ENCODE data around the gene UQCR11. TPM values are rescaled to one million over a fixed set of nuclear protein-coding genes. Genes with fewer than 3 reads are reported as not detected.
"Not testable (repeated sequence)": the region's sequence is repeated elsewhere in the genome, so short reads cannot be mapped to it uniquely, and the experiment has no call there.

UQCR11 gene
- total and polyA plus RNA-seq, 2 donors (not counting 3 experiments of a cell fraction or from before 2014, with no cell fraction given), result 165 to 210 TPM

GRCh38 chr19:1644070-1644469, 38.8 kb upstream of the UQCR11 start:
- no TSS peak for BruUV-seq (replicated peaks)
- peaks cover 33% of the 10 kb centered on the region for H3K79me2 ChIP-seq (ENCODE audit: control insufficient read depth, insufficient read depth, low read length)
- no peak overlapping the region for H3K4me2 ChIP-seq (ENCODE audit: insufficient read depth, low read length)
- TF ChIP-seq POLR2AphosphoS5 (IDR thresholded peaks at IDR 0.05; ENCODE audit: insufficient read depth, low read depth, low read length) (no peak), JUN (IDR thresholded peaks at IDR 0.05; ENCODE audit: borderline replicate concordance, insufficient read depth, insufficient read length, low read depth) (no peak), GATA2 (IDR thresholded peaks at IDR 0.05; ENCODE audit: insufficient read depth, insufficient read length, low read depth, low read length) (no peak), EZH2 (IDR thresholded peaks at IDR 0.05; ENCODE audit: borderline replicate concordance, low read depth, low read length, severe bottlenecking) (no peak), POLR2A (IDR thresholded peaks at IDR 0.05; ENCODE audit: low read depth, low read length) (no peak), MYC (IDR thresholded peaks at IDR 0.05; ENCODE audit: low read depth, low read length) (no peak), MAX (IDR thresholded peaks at IDR 0.05; ENCODE audit: insufficient read depth, insufficient read length) (no peak), FOS (IDR thresholded peaks at IDR 0.05; ENCODE audit: borderline replicate concordance, insufficient read depth, low read length) (no peak), CTCF (IDR thresholded peaks at IDR 0.05; ENCODE audit: extremely low read depth in 1 of 2, insufficient read depth in 1 of 2, low read depth in 1 of 2, low read length in 2 of 2) (no peak)
- H3K9ac ChIP-seq (replicated peaks; ENCODE audit: extremely low read depth, insufficient read depth, low read length), result no peak overlapping the region
- DNase-seq (ENCODE audit: low read depth, low spot score) (no peak), FAIRE-seq (no peak)
- intact Hi-C loops (cut with micrococcal nuclease) (no loop called here), dilution Hi-C loops (cut with MboI; ENCODE audit: extremely low pct_ligation_motif_present, low sequenced_read_pairs) (no loop called here)
- CTCF ChIA-PET, result interaction anchor here (0.9 to 1.5 kb wide), 3 partner anchors 9 to 51 kb away, joined by 3 to 4 read pairs (median 4); partner anchors contain the start of gene MBD3
- POLR2A ChIA-PET, result no interaction called here
- H3K27me3 ChIP-seq (ENCODE audit: control insufficient read depth in 2 of 2, insufficient read depth in 2 of 2, low read length in 2 of 2), result no peaks in the 10 kb centered on the region
- no peak overlapping the region for H2AFZ ChIP-seq (ENCODE audit: low read depth, low read length)
- H3K9me1 ChIP-seq (replicated peaks; ENCODE audit: control insufficient read depth, extremely low read depth, insufficient read depth, low read length), result no peaks in the 10 kb centered on the region
- no peak overlapping the region for H3K4me3 ChIP-seq (replicated peaks in 1 of 3; ENCODE audit: insufficient read depth in 1 of 3, low read depth in 1 of 3, low read length in 3 of 3)
- H3K9me3 ChIP-seq (replicated peaks; ENCODE audit: control insufficient read depth, insufficient read depth, low read length), result no peaks in the 10 kb centered on the region
- H4K20me1 ChIP-seq (replicated peaks; ENCODE audit: control insufficient read depth, extremely low read depth, insufficient read depth, low read length), result no peaks in the 10 kb centered on the region
- H3K27ac ChIP-seq (ENCODE audit: insufficient read depth, low read depth, low read length), result no peak overlapping the region
- H3K36me3 ChIP-seq (ENCODE audit: control insufficient read depth in 2 of 2, extremely low read depth in 1 of 2, insufficient read depth in 2 of 2, low read length in 2 of 2), result peaks cover 5 to 47% of the 10 kb centered on the region in 2 experiments
- H3K4me1 ChIP-seq (ENCODE audit: control insufficient read depth, extremely low read depth, insufficient read depth, low read length), result no peaks in the 10 kb centered on the region

GRCh38 chr19:1640893-1641448, 35.7 kb upstream of the UQCR11 start:
- H3K4me3 ChIP-seq (replicated peaks in 1 of 3; ENCODE audit: insufficient read depth in 1 of 3, low read depth in 1 of 3, low read length in 3 of 3); FAIRE-seq; H3K27ac ChIP-seq (ENCODE audit: insufficient read depth, low read depth, low read length); H3K27me3 ChIP-seq (ENCODE audit: control insufficient read depth in 2 of 2, insufficient read depth in 2 of 2, low read length in 2 of 2); dilution Hi-C loops (cut with MboI; ENCODE audit: extremely low pct_ligation_motif_present, low sequenced_read_pairs); H3K9me1 ChIP-seq (replicated peaks; ENCODE audit: control insufficient read depth, extremely low read depth, insufficient read depth, low read length); H3K4me1 ChIP-seq (ENCODE audit: control insufficient read depth, extremely low read depth, insufficient read depth, low read length); intact Hi-C loops (cut with micrococcal nuclease); H3K9ac ChIP-seq (replicated peaks; ENCODE audit: extremely low read depth, insufficient read depth, low read length); BruUV-seq (replicated peaks); H2AFZ ChIP-seq (ENCODE audit: low read depth, low read length); H4K20me1 ChIP-seq (replicated peaks; ENCODE audit: control insufficient read depth, extremely low read depth, insufficient read depth, low read length); H3K4me2 ChIP-seq (ENCODE audit: insufficient read depth, low read length); DNase-seq (ENCODE audit: low read depth, low spot score); H3K9me3 ChIP-seq (replicated peaks; ENCODE audit: control insufficient read depth, insufficient read depth, low read length): not testable (repeated sequence)
- ChIA-PET POLR2A (interaction anchor here (0.6 kb wide), 1 partner anchor 14 kb away, joined by 4 read pairs; no protein-coding TSS in a partner anchor), CTCF (interaction anchor here (1.3 to 1.4 kb wide), 3 partner anchors 10 to 185 kb away, joined by 4 read pairs; no protein-coding TSS in a partner anchor)
- Histone ChIP-seq H3K36me3 (ENCODE audit: control insufficient read depth in 2 of 2, extremely low read depth in 1 of 2, insufficient read depth in 2 of 2, low read length in 2 of 2) (peaks cover 3 to 38% of the 10 kb centered on the region in 2 experiments), H3K79me2 (ENCODE audit: control insufficient read depth, insufficient read depth, low read length) (peaks cover 36% of the 10 kb centered on the region)
